ENCODE measurements around the gene GMDS.

GMDS gene

DNA sequence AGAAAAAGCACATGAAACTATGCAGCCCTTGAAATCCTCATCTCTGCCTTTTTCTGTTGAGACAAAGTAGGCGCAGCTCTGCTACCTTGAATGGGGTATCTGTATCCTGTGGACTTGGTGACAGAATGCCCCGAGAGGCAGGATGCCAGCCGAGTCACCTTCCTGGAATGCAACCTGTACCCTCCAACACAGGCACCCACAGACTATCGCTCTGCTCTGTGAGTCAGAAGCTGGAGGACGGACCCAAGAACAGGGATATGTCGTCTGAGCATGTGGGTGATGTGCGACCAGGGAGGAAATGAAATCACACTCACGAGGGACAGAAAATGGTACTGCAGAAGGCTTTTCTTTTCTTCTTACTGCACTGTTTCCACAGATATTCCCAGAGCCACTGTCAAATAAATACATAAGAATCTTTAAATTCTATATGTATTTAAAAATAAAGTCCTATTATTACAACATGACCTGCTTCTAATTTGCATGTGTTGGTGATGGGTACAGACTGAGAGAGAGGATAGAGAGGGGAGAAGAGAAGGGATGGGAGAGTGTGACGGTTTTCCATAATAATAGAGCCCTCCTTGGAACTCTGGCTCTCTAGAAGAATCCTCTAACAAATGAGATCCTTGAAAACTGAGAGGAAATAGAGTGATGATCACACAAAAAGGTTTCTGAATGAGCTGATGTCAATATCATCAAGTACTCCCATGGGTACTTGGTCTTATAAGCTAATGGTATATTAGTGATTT lies 327.6 kb downstream of the GMDS start:
- no peak for DNase-seq

- DNase-seq, result no peak
These were observed 328.9 kb downstream of the GMDS start for GRCh38 chr6:1916334-1917070.

DNA sequence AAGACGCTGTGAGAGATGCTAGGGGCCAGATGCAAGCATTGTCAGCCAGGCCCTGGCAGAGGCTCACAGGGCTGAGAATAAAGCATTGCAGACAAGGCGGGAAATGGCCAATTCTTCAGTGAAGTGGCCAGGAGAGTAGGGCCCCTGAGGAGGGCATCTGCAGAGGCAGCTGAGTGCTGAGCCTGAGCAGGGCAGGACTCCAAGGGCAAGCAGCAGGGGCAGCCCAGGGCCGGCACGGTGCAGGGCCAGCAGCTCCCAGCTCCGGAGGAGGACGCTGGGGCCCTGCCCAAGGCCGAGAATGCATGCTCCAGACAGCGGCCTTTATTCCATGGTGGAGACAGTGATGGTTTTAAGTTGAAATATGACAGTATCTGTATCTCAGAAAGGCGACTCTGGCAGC lies 330.2 kb downstream of the GMDS start:
- no peak for DNase-seq

GRCh38 chr6:1913577-1913976 lies 331.8 kb downstream of the GMDS start:
- no peak for DNase-seq

DNA sequence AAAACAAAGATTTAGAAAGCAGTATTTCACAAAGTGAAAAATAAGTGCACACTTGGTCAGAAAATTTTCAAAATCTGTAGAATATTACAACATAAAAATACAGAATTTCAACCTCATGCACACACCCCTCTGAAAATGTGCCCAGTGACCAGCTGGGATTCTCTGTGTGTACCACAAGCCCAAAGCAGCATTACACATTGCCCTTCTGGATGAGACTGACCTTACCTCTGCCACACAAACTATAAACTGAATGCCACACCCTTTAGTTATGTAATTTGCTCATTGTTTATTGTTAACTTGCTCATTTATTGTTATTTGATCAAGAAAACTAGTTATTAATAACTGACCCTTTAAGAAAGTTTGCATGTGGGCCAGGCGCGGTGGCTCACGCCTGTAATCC lies 332.7 kb downstream of the GMDS start:
- DNase-seq, result no peak

DNA sequence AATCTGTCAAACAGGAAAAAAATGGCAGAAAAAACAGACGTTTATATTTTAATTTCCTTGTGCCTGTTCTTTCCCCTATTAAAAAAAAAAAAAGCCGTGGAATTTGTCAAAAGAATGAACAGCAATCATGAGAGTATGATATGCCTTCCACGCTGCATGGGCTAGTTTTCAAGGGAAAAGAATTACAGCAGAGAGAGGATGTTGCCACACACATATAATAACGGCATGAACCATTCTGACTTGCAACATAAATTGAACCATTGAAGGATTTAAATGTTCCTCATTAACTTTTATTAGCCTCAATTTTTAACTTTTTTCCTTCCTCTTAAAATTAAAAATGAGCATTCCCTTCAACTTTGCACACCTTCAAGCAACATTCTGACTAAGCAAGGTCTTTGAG lies 333.9 kb downstream of the GMDS start:
- no peak for DNase-seq

DNA sequence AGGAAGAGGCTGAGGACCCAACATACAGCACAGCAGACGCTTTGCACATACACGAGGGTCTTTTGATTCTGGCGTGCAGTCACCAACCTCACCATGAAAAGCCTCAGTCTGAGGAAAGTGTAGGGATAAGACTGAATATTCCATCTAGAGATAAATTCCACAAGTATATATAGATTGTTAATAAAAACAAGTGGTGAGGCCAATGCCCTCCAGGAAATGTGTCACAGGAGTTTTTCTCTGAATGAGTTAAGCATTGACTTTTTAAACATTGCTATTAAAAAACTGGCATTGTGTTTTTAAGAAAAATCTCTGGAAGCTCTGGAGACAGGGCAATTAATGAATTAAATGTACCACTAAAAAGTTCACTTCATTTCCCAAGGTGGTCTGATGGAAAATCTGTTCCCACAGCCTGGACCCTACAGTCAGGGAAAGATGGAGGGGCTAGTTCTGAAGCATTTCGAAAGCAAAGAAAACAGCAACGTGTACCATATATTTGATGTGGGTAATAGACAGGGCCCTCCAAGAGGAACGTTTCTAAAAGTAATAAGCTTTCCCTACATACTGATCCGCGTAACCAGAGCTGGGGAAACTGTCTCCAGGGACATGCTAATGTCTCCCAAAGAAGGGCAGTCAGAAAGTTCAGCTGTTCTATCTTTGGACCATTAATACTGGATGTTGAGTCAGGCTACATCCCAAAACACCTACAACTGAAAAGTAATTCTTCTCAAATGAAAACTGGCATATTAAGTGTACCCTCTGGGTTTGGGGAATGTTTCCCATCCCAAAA lies 334.6 kb downstream of the GMDS start:
- DNase-seq, result no peak

GRCh38 chr6:1908784-1909183 lies 336.6 kb downstream of the GMDS start:
- no peak for DNase-seq

DNA sequence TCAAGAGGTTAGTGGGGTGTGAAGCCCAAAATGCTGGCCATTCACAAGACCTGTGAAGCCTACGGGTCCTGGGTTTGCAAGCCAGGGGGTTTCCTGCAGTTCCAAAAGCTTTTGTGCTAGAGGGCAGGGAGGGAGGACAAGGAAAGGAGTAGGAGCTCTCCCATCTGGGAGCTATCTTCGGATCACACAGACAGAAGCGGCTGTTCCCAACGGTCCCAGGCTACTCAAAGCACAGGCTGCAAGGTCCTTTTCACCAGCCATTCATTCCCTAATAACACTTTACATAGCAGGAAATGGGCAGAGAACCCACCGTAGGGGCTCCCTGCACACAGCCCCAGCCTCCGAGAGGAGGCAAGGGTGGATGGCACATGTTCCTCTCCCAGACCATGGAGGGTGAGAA lies 338.8 kb downstream of the GMDS start:
- no peak for DNase-seq

DNA sequence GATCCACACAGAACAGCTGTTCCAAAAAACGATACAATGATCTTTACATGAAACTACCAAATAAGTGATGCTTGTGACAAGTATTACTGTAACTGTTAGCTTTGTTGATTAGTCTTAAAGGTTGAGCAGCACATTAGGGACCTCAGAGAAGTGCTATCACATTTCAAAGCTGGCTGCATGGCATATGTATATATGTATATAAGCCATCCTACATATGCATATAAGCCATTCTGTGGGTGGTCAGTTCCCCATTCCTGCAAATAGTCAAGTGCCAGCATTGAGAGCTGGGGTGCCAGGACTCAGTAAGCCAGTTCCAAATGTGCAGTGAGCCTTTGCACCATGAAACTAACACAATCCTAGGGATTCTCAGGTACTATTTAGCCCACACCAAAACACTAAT lies 339.4 kb downstream of the GMDS start:
- DNase-seq, result no peak

GRCh38 chr6:1904898-1905297 lies 340.5 kb downstream of the GMDS start:
- no peak for DNase-seq

- DNase-seq, result no peak
These were observed 341.0 kb downstream of the GMDS start for GRCh38 chr6:1904466-1904799.

- DNase-seq, result no peak
These were observed 341.5 kb downstream of the GMDS start for GRCh38 chr6:1903780-1904465.

DNA sequence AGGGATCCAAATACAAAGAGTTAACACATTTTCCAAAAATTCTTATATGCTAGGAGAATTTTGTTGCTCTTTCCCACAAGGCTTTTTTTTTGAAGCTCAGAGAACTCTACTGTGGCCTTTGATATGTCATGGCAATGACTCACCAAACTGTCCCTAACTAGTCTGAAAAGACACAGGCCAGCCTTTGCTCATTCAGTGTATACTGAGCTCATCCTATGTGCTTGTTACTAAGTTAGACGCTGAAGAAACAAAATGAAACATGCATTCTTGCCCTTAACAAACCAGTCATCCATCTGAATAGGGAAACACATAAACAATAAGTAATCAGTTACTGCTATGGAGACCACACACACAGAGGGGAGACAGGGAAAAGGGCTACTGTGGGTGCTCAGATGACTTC lies 343.8 kb downstream of the GMDS start:
- DNase-seq, result no peak

GRCh38 chr6:1896897-1897296 lies 348.5 kb downstream of the GMDS start:
- no peak for DNase-seq

DNA sequence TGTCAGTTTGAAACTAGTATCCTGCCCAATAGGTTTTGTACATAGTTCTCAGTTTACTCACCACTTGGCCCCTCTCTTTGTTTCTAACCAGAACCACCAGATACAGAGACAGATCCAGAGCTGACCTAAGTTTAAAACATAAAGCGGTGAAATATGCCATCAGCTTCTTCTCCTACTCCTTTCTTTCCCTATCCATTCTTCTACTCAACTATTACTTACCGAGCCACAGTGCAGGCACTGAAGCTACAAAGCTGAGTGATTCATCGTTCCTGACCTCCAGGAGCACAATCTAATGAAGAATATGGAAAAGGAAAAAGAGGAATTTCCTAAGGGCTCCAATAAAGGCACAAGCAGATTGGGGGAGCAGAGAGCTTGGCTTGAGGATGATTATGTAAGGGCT lies 349.7 kb downstream of the GMDS start:
- no peak for DNase-seq

DNA sequence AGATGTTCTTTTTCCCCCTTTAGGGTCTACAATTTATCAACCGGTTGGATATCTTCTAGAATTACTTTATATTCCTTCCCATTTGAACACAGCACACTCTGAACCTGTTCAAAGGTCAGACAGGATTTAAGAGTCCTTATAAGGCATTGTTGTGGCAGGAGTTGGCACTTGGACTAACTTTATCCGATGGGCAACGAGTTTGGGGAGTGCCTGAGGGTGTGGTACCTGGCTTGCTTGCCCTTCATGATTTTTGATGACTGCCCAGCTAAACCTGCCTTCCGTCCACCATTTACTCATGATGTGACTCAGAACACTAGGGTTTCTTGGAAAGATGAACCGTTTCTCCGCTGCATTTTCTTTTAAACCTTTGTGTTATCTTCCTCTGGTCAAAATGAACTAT lies 350.5 kb downstream of the GMDS start:
- DNase-seq, result no peak

DNA sequence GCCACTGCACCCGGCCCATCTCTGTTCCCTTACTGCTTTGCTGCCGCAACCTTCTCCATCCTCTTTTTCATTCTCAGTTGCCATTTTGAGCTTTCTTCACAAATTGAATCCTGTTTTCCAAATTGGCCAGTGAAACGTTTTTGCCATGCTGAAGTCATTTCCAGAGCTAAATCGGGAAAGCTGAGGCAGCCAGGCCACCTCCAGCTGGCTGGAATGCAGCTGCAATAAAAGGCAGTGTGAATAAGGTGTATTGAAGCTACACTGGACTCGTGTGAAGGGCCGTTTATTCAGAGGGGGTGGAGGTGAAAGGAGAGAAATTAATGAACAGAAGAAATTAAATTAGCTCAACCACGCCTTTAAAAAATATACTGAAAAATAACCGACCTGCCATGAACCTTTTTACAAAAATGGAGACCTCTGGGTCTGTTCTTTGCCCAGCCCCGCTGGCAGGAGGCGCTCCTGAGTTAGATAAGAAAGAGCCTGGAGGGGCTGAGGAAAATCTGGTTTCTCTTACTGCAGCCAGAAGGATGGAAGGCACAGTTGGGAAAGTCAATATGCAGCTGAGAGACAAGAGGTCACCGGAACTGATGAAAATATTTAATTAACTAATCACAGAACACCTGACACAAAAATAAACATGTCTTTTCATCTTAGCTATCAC lies 351.8 kb downstream of the GMDS start:
- DNase-seq, result no peak

GRCh38 chr6:1892716-1893115 lies 352.7 kb downstream of the GMDS start:
- DNase-seq, result no peak

DNA sequence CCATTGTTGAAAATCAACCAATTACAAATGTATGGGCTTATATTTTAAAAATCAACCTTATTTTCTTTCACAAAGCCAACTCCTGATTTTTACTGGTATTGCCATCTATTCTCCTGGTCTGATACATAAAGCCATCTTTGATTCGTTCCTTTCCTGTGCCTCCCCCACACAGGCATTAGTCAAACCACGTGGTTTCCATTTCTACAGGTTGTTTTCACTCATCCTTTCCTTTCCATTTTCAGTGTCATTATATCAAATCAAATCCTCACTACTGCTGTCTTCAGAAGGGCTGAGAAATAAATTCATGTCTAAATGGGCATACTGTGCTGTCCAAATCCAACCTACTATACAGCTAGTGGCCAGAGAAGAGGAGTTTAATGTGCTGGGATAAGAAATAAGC lies 354.4 kb downstream of the GMDS start:
- DNase-seq, result no peak

- DNase-seq, result no peak
These were observed 355.3 kb downstream of the GMDS start for GRCh38 chr6:1890071-1890470.

- no peak for DNase-seq
These were observed 359.8 kb downstream of the GMDS start for GRCh38 chr6:1885576-1886011.

- no peak for DNase-seq
These were observed 361.1 kb downstream of the GMDS start for GRCh38 chr6:1884313-1884712.

Measured in CD4-positive, alpha-beta T cell treated with Interferon alpha-2 for 1 hour (primary cell).